C4-2B (cell line): ENCODE results near the gene TRMT11.

Experiments
- H3K27ac ChIP-seq: fragments of 450-650 bp; 2 replicates; pipeline ENCODE4 v1.5.1; 2017
- ZFX ChIP-seq: fragments of 450-650 bp; IDR thresholded peaks from 2 replicates; pipeline ENCODE4 v1.6.1; 2017
- TF ChIP-seq, protein P1 (sequence below): fragments of 450-650 bp; conservative IDR thresholded peaks from 2 replicates; pipeline ENCODE4 v1.5.1; 2017; ENCODE audit warnings: mild to moderate bottlenecking

Gene TRMT11

DNA sequence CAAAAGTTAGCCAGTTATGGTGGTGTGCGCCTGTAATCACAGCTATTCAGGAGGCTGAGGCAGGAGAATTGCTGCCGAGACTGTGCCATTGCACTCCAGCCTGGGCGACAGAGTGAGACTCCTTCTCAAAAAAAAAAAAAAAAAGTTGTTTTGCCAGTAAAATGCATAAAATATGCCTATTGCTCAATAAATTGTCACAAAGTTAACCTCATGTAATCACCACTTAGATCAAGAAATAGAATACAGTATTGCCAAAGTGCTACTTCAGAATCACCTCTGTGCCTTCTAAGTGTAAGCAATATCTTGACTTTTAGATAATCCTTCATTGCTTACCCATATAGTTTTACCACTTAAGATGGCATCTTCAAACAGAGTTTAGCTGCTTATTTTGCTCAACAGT, 80.7 kb downstream of the TRMT11 start:
- no peak overlapping the region for H3K27ac ChIP-seq
- TF ChIP-seq, protein P1, sequence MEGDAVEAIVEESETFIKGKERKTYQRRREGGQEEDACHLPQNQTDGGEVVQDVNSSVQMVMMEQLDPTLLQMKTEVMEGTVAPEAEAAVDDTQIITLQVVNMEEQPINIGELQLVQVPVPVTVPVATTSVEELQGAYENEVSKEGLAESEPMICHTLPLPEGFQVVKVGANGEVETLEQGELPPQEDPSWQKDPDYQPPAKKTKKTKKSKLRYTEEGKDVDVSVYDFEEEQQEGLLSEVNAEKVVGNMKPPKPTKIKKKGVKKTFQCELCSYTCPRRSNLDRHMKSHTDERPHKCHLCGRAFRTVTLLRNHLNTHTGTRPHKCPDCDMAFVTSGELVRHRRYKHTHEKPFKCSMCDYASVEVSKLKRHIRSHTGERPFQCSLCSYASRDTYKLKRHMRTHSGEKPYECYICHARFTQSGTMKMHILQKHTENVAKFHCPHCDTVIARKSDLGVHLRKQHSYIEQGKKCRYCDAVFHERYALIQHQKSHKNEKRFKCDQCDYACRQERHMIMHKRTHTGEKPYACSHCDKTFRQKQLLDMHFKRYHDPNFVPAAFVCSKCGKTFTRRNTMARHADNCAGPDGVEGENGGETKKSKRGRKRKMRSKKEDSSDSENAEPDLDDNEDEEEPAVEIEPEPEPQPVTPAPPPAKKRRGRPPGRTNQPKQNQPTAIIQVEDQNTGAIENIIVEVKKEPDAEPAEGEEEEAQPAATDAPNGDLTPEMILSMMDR, result no peak
- no peak for TF ChIP-seq ZFX

GRCh38 chr6:126069449-126069848, 83.1 kb downstream of the TRMT11 start:
- TF ChIP-seq, protein P1, result no peak
- no peak for TF ChIP-seq ZFX
- no peak overlapping the region for H3K27ac ChIP-seq

DNA sequence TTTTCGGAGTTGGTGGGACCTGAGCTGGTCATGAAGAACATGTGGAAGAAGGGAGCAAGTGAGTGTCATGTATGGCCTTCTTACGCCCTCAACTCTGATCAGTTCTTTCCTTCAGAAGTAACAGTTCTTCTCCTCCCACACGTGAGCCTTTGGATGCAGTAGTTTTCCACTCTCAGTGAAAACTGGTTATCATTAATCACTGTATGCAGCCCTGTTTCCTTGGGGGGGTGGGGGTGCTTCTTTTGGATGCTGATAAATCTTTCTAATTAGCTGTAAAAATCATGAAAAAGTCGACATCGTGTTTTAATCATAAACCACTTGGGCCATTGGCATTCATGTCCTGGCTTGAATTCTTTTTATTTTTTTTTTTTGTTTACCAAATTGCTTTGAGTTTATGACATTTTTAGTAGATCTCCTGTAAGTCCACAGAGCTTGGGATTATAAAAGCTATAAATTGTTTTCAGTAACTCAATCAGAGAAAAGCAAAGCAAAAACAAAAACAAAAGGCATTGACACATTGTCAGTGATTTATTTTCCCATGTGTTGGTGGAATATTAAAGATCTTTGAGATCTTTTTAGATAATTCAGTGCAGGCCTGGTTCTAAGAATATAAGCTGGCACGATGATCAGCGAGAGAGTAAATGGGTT, 84.8 kb downstream of the TRMT11 start:
- H3K27ac ChIP-seq, result no peak overlapping the region
- TF ChIP-seq, protein P1, result no peak

DNA sequence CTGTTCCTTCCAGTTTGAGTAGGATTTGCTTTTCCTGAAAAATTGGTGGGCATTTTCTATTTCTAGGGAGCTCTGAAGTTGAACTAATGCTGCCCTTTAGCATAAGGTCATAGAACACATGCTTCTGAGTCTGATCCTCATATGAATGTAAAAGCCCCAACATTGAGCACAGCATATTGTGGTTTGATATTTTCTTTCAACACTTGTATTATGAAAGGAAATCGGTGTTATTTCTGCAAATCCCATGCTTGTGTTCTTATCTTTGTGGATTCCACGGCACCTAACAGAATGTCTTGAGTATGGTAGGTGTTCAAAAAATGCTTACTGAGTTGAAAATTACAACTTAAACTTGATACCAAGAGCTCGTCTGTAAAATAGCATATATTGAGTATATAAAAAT, 85.8 kb downstream of the TRMT11 start:
- no peak overlapping the region for H3K27ac ChIP-seq
- TF ChIP-seq, protein P1, result no peak
- TF ChIP-seq ZFX, result no peak

- TF ChIP-seq ZFX, result no peak
- TF ChIP-seq, protein P1, result no peak
- no peak overlapping the region for H3K27ac ChIP-seq
Observed at GRCh38 chr6:126072834-126073233, 86.5 kb downstream of the TRMT11 start.

DNA sequence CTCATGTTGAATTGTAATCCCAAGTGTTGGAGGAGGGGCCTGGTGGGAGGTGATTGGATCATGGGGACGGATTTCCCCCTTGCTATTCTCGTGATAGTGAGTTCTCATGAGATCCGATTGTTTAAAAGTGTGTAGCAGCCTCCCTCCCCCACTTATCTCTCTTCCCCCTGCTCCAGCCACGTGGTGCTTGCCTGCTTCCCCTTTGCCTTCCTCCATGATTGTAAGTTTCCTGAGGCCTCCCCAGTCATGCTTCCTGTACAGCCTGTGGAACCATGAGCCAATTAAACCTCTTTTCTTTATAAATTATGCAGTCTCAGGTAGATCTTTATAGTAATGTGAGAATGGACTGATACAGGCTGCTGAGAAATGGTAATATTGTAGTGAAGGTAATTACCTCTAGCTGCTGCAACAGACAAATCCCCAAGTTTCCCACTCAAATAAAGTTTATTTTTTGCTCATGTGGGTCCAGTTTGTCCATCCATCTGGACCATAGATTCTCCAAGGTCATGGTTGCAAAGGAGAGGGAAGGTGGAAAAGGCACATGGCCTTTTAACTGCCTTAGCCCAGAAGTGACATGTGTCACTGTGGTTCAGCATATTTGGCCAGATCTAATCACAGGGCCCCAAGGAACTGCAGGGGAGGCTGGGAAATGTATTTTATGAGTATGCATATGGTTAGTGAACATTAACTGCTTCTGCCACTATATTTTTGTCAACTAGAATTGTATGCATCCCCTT, 89.2 kb downstream of the TRMT11 start:
- no peak for TF ChIP-seq ZFX
- TF ChIP-seq, protein P1, result no peak
- H3K27ac ChIP-seq, result no peak overlapping the region

DNA sequence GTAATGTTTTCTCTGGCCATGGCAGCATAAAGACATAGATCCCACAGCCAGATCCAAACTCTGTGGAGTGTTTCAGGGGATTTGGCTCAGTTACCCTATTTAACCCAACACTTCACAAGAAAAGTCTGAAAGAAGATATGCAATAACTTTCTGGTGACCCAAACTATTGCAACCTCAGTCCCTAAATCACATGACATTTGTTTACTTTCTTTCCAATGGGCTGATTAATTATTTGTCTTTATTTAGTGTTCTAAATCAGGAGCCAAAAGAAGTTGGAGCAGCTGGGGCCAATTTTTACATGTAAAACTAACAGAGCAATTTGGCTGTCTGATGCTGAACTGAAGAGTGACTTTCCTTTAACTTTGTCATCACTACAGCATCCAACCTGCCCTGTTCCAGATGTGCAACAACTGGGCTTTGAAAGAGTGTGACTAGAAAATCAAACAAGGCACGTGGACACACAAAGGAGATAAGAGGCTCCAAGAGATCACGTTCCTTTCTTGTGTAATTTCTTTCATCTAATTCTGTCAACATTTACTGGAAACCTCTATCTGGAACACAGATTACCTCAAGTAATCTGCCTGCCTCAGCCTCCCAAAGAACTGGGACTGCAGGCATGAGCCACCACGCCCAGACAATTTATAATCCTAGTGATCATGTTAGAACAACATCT, 90.8 kb downstream of the TRMT11 start:
- TF ChIP-seq, protein P1, result no peak
- TF ChIP-seq ZFX, result no peak

More for the DNA sequence above, 90.8 kb downstream of the TRMT11 start:
- H3K27ac ChIP-seq, result no peak overlapping the region
